Gastroesophageal sphincter (tissue), 3 donors: Measurements from ENCODE around the gene PAEP.

Experiments used
- CTCF ChIP-seq, 4 experiments: fragments of 200-600 bp in 2 of 4; fragments of 450-650 bp in 2 of 4; sonication (generic) in 1 of 4; IDR thresholded peaks; one replicate each; pipeline ENCODE4 v1.5.1; 2017 to 2019; ENCODE audit warnings: antibody characterized with exemption in 4 of 4, mild to moderate bottlenecking in 2 of 4, moderate library complexity in 2 of 4
- EP300 ChIP-seq: sonication (generic); formaldehyde crosslinking; IDR thresholded peaks from one replicate; pipeline ENCODE4 v1.6.1; 2017; ENCODE audit warnings: antibody characterized with exemption, mild to moderate bottlenecking
- POLR2AphosphoS5 ChIP-seq: sonication (generic); formaldehyde crosslinking; IDR thresholded peaks from one replicate; pipeline ENCODE4 v1.6.1; 2017; ENCODE audit warnings: antibody characterized with exemption

GRCh38 chr9:135522137-135522877, 39.2 kb upstream of the PAEP start:
- TF ChIP-seq CTCF (IDR thresholded peaks at IDR 0.05) (no peak), EP300 (no peak), POLR2AphosphoS5 (no peak)
